ENCODE data around the gene VPS29.

GRCh38 chr12:110538869-110539622 lies 37.1 kb upstream of the VPS29 start:
- TF ChIP-seq RAD21 (conservative IDR thresholded peaks at IDR 0.05) = no peak
- TF ChIP-seq CTCF (IDR thresholded peaks at IDR 0.05; ENCODE audit: poor library complexity, severe bottlenecking) = no peak
- TF ChIP-seq EP300 (conservative IDR thresholded peaks at IDR 0.05; ENCODE audit: poor library complexity, severe bottlenecking) = no peak
